Progenitor cell of endocrine pancreas (in vitro differentiated cells): ENCODE measurements around the gene PRKN. TPM values are rescaled to one million over a fixed set of nuclear protein-coding genes. Genes with fewer than 3 reads are reported as not detected.

Experiments used
- DNase-seq: peaks from one replicate; pipeline ENCODE4 v3.0.0; 2021; ENCODE audit warnings: low spot score; ENCODE audit not compliant: unreplicated experiment
- H3K27ac Mint-ChIP-seq: 2 replicates; pipeline ENCODE4 v1.8.0; 2021; ENCODE audit warnings: mild to moderate bottlenecking, moderate library complexity, mixed read lengths
- H3K27me3 Mint-ChIP-seq: 2 replicates; pipeline ENCODE4 v1.8.0; 2021; ENCODE audit warnings: mixed read lengths
- H3K36me3 Mint-ChIP-seq: 2 replicates; pipeline ENCODE4 v1.8.0; 2022; ENCODE audit warnings: mixed read lengths; ENCODE audit not compliant: insufficient read depth
- H3K4me1 Mint-ChIP-seq: 2 replicates; pipeline ENCODE4 v1.8.0; 2021; ENCODE audit warnings: low read depth, mixed read lengths
- H3K4me3 Mint-ChIP-seq: 2 replicates; pipeline ENCODE4 v1.8.0; 2021; ENCODE audit warnings: low read depth, mild to moderate bottlenecking, moderate library complexity, mixed read lengths
- H3K9me3 Mint-ChIP-seq: 2 replicates; pipeline ENCODE4 v1.8.0; 2021; ENCODE audit warnings: low read depth, mixed read lengths
- CTCF ChIP-seq: fragments of 200-600 bp; sonication (generic); IDR thresholded peaks from one replicate; pipeline ENCODE4 v1.5.0; 2021; ENCODE audit warnings: antibody characterized with exemption, mild to moderate bottlenecking; ENCODE audit not compliant: unreplicated experiment
- total RNA-seq: library from RNA; stranded (reverse); gene quantifications from 2 replicates; pipeline ENCODE4 v1.2.1, GENCODE V29; 2021

The PRKN gene
- total RNA-seq, 1 donor from 2014 or later: 4.6 TPM

GRCh38 chr6:161522276-161522675 lies 1205.3 kb downstream of the PRKN start:
- no peak for DNase-seq
- no peaks in the 10 kb centered on the region for H3K36me3 Mint-ChIP-seq
- no peak for TF ChIP-seq CTCF

GRCh38 chr6:161511447-161512095 lies 1216.0 kb downstream of the PRKN start:
- Mint-ChIP-seq H3K4me3 (no peak overlapping the region), H3K27me3 (peaks cover 35% of the 10 kb centered on the region), H3K4me1 (peaks cover 17% of the 10 kb centered on the region), H3K36me3 (no peaks in the 10 kb centered on the region), H3K9me3 (no peaks in the 10 kb centered on the region), H3K27ac (no peak overlapping the region)
- TF ChIP-seq CTCF: no peak
- no peak for DNase-seq

More at GRCh38 chr6:161522276-161522675, 1205.3 kb downstream of the PRKN start:
- peaks cover 2% of the 10 kb centered on the region for H3K27me3 Mint-ChIP-seq
- H3K9me3 Mint-ChIP-seq: peaks cover 4% of the 10 kb centered on the region
- no peak overlapping the region for H3K4me3 Mint-ChIP-seq
- no peaks in the 10 kb centered on the region for H3K4me1 Mint-ChIP-seq
- no peak overlapping the region for H3K27ac Mint-ChIP-seq

- DNase-seq: no peak
- no peak overlapping the region for H3K4me3 Mint-ChIP-seq
- H3K27me3 Mint-ChIP-seq: peaks cover 26% of the 10 kb centered on the region
- H3K36me3 Mint-ChIP-seq: no peaks in the 10 kb centered on the region
- no peak for TF ChIP-seq CTCF
- no peaks in the 10 kb centered on the region for H3K9me3 Mint-ChIP-seq
- H3K27ac Mint-ChIP-seq: no peak overlapping the region
- peaks cover 13% of the 10 kb centered on the region for H3K4me1 Mint-ChIP-seq
These were observed 1219.2 kb downstream of the PRKN start for GRCh38 chr6:161508341-161508740.

GRCh38 chr6:161507375-161507774 lies 1220.2 kb downstream of the PRKN start:
- Mint-ChIP-seq H3K4me1 (peaks cover 12% of the 10 kb centered on the region), H3K4me3 (no peak overlapping the region), H3K36me3 (no peaks in the 10 kb centered on the region), H3K9me3 (no peaks in the 10 kb centered on the region), H3K27ac (no peak overlapping the region), H3K27me3 (peaks cover 30% of the 10 kb centered on the region)
- no peak for DNase-seq
- TF ChIP-seq CTCF: no peak

- no peak for DNase-seq
These were observed 1224.0 kb downstream of the PRKN start for GRCh38 chr6:161503570-161503969.

More at GRCh38 chr6:161503570-161503969, 1224.0 kb downstream of the PRKN start:
- no peak for TF ChIP-seq CTCF
- Mint-ChIP-seq H3K4me3 (no peak overlapping the region), H3K9me3 (no peaks in the 10 kb centered on the region), H3K36me3 (no peaks in the 10 kb centered on the region), H3K27ac (no peak overlapping the region), H3K4me1 (no peaks in the 10 kb centered on the region), H3K27me3 (peaks cover 26% of the 10 kb centered on the region)
